ENCODE data around the gene HOATZ.

HOATZ gene

DNA sequence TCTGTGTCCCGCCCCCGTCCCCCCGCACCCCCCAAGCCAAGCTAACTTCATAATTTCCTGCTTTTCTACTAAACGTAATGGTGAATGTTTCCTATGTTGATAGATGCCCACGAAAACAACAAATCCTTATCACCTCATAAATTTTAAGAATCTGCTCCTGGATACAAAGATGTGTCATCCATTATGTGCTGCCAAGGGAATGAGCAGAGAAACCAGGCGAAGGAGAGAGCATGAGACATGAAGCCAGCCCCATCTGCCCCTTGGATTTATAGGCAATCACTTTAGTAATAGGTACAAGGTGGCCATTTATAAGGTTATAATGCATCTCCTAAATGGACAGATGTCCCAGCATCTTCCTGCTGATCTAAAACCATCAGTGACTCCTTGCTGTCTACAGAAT, 56.2 kb downstream of the HOATZ start:
- no peak for DNase-seq
- H3K9me3 Mint-ChIP-seq = no peaks in the 10 kb centered on the region
- H3K4me1 Mint-ChIP-seq = peaks cover 0 to 2% of the 10 kb centered on the region in 2 donors
- H3K36me3 Mint-ChIP-seq = no peaks in the 10 kb centered on the region
- H3K27me3 Mint-ChIP-seq = peaks cover 0 to 7% of the 10 kb centered on the region in 2 donors
- H3K27ac Mint-ChIP-seq = no peak overlapping the region
- ATAC-seq (replicated peaks) = no peak
- H3K4me3 Mint-ChIP-seq = no peak overlapping the region

DNA sequence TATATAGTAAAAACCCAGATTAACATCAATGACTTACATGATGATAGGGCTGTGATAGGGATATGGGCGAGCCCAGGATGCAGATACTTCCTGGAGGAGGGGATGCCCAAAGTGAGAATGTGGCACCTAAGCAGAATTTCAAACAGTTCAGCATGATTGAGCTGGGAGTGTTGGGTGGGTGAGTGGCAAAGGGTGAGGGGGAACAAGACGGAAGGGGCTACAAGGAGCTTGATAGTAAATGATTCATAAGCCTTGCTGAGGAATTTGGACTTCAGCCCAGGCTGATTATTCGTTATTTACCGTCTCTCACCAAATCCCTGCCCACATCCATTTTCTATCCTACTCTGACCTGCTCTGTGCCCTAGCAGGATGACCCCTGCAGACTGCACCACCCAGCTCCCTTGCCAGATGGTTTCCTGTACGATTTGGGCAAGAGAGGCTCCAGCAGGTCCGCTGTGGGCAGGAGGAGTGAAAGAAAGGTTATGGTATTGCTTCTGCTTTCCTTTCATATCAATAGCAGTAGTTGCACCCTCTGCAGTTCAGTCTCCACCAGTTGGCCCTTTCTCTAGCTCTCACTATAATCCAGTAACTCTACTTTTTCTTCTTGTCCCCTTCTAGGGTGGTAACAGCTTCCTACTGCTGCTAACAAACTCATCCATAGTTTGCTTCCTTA, 57.4 kb downstream of the HOATZ start:
- no peak for DNase-seq
- H3K9me3 Mint-ChIP-seq = no peaks in the 10 kb centered on the region
- H3K27ac Mint-ChIP-seq = no peak overlapping the region
- ATAC-seq (replicated peaks) = peak; percentile 23 to 33
- peaks cover 0 to 2% of the 10 kb centered on the region in 2 donors for H3K4me1 Mint-ChIP-seq
- H3K4me3 Mint-ChIP-seq = no peak overlapping the region
- H3K27me3 Mint-ChIP-seq = peaks cover 0 to 7% of the 10 kb centered on the region in 2 donors
- H3K36me3 Mint-ChIP-seq = no peaks in the 10 kb centered on the region

DNA sequence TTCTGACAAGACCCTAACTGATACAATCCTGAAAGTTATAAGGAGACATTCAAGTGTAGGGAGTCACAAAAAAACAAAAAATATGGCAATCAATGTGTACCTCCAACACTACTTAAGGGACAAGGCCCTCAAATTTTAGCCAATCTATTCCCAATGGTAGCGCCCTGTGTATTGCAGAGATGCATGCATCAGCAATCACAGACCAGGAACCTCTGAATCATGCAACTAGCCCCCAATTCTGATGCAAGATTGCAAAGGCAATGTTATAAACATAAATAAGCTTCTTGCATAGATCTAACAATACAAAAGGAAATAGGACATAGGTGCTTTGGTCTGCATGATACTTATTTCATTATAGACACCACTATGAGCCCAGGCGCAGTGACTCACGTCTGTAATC, 58.0 kb downstream of the HOATZ start:
- H3K27ac Mint-ChIP-seq = no peak overlapping the region
- H3K4me3 Mint-ChIP-seq = no peak overlapping the region
- peaks cover 0 to 2% of the 10 kb centered on the region in 2 donors for H3K4me1 Mint-ChIP-seq
- DNase-seq (no peak), ATAC-seq (replicated peaks) (no peak)
- no peaks in the 10 kb centered on the region for H3K36me3 Mint-ChIP-seq
- no peaks in the 10 kb centered on the region for H3K9me3 Mint-ChIP-seq
- H3K27me3 Mint-ChIP-seq = peaks cover 0 to 7% of the 10 kb centered on the region in 2 donors

DNA sequence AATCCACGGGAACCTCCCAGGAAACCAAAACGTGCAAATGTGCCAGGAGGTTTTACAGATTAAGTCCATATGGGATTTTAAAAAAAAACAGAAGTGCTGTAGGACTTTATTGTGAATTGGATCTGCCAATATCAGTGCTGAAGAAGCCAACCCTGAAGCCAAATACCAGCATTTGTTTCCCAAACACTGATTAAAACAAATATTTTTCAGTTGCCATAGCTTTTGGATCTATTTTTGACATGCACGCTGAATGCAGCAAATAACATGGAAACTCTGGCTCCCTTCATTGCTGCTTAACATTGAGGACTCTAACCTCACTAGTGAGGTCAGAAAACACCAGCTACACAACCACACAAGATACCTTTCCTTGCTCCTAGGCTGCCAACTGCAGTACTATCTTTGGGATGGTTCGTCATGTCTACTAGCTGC, 59.3 kb downstream of the HOATZ start:
- no peak overlapping the region for H3K4me3 Mint-ChIP-seq
- H3K4me1 Mint-ChIP-seq = peaks cover 0 to 2% of the 10 kb centered on the region in 2 donors
- ATAC-seq (replicated peaks) = no peak
- H3K9me3 Mint-ChIP-seq = no peaks in the 10 kb centered on the region
- peaks cover 0 to 7% of the 10 kb centered on the region in 2 donors for H3K27me3 Mint-ChIP-seq
- no peak for DNase-seq
- H3K27ac Mint-ChIP-seq = no peak overlapping the region
- no peaks in the 10 kb centered on the region for H3K36me3 Mint-ChIP-seq

DNA sequence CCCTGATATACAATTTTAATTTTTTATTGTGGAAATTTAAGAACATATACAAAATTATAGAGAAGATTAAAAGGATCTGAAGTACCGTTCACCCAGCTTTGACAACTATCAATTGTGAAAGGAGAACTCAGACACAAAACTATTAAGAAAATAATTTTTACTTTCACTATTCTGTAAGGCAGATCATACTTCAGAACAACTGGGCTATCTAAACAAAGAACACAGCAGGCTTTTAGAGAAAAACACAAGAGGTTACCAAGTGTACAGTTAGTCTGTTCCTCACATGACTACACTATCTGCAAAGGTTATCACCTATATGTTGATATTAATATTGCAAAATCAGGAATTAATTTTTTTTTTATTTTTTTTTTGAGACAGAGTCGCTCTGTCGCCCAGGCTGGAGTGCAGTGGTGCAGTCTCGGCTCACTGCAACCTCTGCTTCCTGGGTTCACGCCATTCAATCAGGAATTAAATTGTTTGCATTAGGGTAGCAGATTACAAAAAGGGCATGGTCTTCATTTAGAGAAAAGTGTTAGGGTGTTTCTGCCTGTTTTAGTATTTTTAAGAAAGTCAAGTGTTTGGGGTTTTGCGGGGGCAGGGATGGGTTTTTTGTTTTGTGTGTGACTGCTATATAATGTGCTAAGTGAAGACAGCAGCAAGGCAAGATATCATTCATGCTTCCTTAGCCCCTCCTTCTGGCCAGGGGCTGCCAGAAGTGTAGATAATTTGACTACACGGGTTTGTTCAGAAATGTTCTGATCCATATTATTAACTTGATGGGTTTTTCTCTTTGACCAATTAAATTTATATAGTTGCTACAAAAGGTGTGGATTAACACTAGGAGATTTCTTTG, 60.0 kb downstream of the HOATZ start:
- Mint-ChIP-seq H3K4me1 (peaks cover 0 to 2% of the 10 kb centered on the region in 2 donors), H3K27ac (no peak overlapping the region), H3K4me3 (peak overlapping the region; percentile 53 to 56), H3K36me3 (no peaks in the 10 kb centered on the region), H3K27me3 (peaks cover 0 to 7% of the 10 kb centered on the region in 2 donors), H3K9me3 (no peaks in the 10 kb centered on the region)
- ATAC-seq (replicated peaks) = no peak
- no peak for DNase-seq

DNA sequence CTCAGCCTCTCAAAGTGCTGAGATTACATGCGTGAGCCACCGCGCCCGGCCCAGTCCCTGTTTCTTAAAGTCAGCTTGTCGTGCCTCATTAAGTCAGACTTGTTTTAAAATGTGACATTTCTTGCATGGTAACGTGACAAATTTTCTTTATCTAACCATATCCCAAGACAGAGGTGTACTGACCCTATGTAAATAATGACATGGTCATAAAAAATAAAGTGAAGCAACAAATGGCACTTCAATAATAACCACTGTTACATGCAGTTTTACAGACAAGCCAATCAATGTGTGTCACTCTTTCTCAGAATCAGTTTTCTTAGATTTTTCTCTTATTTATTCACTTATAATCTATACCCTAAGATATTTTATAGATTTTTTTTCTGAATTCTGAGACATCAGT, 61.2 kb downstream of the HOATZ start:
- ATAC-seq (replicated peaks) (no peak), DNase-seq (no peak)
- Mint-ChIP-seq H3K27ac (no peak overlapping the region), H3K9me3 (no peaks in the 10 kb centered on the region), H3K27me3 (peaks cover 0 to 7% of the 10 kb centered on the region in 2 donors), H3K4me3 (no peak overlapping the region), H3K4me1 (peaks cover 0 to 2% of the 10 kb centered on the region in 2 donors), H3K36me3 (no peaks in the 10 kb centered on the region)

DNA sequence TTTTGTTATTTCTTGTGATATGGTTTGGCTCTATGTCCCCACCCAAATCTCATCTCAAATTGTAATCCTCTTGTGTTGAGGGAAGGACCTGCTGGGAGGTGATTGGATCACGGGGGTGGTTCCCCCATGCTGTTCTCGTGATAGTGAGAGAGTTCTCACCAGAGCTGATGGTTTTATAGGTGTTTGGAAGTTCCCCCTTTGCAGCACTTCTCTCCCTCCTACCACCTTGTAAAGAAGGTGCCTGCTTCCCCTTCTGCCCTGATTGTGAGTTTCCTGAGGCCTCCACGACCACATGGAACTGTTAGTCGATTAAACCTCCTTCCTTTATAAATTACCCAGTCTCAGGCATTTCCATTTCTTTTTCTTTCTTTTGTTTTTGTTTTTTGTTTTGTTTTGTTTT, 63.2 kb downstream of the HOATZ start:
- Mint-ChIP-seq H3K36me3 (no peaks in the 10 kb centered on the region), H3K9me3 (no peaks in the 10 kb centered on the region), H3K27me3 (no peaks in the 10 kb centered on the region), H3K4me1 (peaks cover 0 to 2% of the 10 kb centered on the region in 2 donors), H3K4me3 (no peak overlapping the region), H3K27ac (no peak overlapping the region)
- ATAC-seq (replicated peaks) (no peak), DNase-seq (no peak)

DNA sequence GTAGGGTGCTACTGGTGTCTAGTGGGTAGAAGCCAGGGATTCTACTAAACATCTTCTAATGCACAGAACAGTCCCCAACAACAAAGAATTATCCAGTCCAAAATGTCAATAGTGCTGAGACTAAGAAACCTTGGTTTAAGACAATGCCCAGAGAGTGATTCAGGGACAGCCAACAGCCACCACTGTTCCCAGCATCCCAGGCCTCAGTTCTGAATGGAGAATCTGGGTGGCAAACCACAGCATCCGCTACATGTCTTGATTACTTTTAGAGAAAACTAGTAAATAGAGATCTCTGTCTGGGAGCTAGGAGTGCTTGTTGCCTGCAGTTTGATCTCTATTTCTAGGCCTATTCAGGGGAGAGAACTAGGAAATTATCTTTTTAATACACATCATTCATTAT, 66.8 kb downstream of the HOATZ start:
- Mint-ChIP-seq H3K9me3 (no peaks in the 10 kb centered on the region), H3K27ac (no peak overlapping the region), H3K36me3 (no peaks in the 10 kb centered on the region), H3K27me3 (no peaks in the 10 kb centered on the region), H3K4me3 (no peak overlapping the region), H3K4me1 (peaks cover 3 to 12% of the 10 kb centered on the region in 2 donors)
- ATAC-seq (replicated peaks) (no peak), DNase-seq (no peak)

DNA sequence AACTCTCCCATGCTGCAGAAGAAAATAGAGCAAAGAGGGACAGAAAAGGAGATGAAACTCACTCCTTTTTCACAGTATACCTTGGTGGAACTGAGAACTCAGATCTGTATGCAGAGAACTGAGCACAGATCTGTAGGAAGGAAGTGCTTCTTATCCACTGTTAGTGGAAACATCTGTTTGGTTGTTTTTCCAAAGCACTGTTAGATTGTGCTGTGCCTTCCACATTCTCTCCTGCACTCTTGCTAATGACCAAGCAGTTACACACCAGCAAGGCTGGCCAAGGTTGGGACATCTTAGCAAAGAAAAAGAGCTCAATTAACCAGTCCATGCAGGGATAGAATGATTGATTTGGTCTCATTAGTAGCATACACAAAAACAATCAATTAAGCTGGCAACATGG, 67.6 kb downstream of the HOATZ start:
- H3K4me1 Mint-ChIP-seq = peaks cover 6 to 15% of the 10 kb centered on the region in 2 donors
- H3K27ac Mint-ChIP-seq = no peak overlapping the region
- H3K27me3 Mint-ChIP-seq = no peaks in the 10 kb centered on the region
- no peaks in the 10 kb centered on the region for H3K9me3 Mint-ChIP-seq
- ATAC-seq (replicated peaks) (no peak), DNase-seq (no peak)
- no peak overlapping the region for H3K4me3 Mint-ChIP-seq
- H3K36me3 Mint-ChIP-seq = no peaks in the 10 kb centered on the region

DNA sequence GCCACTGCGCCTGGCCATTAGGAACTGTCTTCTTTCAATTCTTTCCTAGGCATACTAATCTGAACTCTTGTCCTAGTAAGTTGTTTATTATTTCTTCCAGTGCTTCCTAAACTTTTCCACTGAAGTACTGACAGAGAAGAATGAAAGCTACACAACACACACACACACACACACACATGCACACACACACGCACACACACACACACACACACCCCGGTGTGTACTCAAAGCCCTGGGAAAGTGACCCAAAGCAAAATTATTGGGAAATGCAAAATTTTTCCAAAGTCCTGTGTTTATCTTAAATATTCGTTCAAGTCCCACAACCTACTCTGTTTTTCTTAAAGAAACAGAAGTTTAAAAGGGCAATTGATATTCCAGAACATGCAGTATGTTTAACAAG, 68.3 kb downstream of the HOATZ start:
- no peaks in the 10 kb centered on the region for H3K9me3 Mint-ChIP-seq
- H3K36me3 Mint-ChIP-seq = no peaks in the 10 kb centered on the region
- H3K4me1 Mint-ChIP-seq = peaks cover 6 to 15% of the 10 kb centered on the region in 2 donors
- no peak overlapping the region for H3K4me3 Mint-ChIP-seq
- H3K27ac Mint-ChIP-seq = no peak overlapping the region
- no peaks in the 10 kb centered on the region for H3K27me3 Mint-ChIP-seq
- no peak for DNase-seq
- no peak for ATAC-seq (replicated peaks)

DNA sequence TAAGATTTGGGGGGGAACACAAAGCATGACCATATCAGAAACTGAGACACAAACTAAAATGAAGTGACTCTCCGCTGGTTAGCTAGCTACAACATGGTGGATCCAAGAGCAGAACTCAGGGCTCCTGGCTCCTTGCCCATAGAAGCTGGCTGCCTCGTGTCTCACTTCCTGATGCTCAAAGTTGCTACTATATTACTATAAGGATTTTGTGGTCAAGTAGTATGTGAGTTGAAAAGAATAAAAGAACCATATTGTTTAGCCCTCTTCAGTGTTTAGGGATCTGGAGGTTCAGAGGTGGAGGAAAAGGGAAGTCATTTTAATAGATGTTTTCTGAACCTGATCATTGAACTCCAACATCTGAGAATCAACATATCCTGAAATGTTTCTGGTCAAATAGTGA, 70.8 kb downstream of the HOATZ start:
- H3K27me3 Mint-ChIP-seq = no peaks in the 10 kb centered on the region
- peaks cover 6 to 15% of the 10 kb centered on the region in 2 donors for H3K4me1 Mint-ChIP-seq
- no peak overlapping the region for H3K4me3 Mint-ChIP-seq
- H3K27ac Mint-ChIP-seq = no peak overlapping the region
- no peaks in the 10 kb centered on the region for H3K36me3 Mint-ChIP-seq
- no peaks in the 10 kb centered on the region for H3K9me3 Mint-ChIP-seq
- peak; percentile 51 to 66 for ATAC-seq (replicated peaks)
- DNase-seq = no peak

DNA sequence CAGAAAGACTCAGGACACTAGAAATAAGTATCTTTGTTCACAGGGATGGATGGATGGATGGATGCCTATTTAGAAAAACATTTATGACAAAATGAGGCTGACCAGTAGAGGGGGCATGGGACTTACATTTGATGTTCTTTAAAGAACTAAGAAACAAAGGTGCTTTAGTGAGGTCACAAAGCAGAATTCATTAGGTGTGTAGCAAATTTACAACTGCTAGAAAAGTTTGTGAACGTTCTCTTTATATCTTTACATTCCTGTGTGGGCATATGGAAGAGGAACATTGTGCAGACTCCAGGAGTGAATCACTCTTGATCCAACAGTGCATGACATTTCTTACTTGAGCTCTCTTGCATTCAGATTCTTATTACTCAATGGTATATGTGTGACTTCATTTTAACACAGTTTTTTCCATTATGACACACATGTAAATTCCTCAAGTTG, 71.8 kb downstream of the HOATZ start:
- H3K36me3 Mint-ChIP-seq = no peaks in the 10 kb centered on the region
- DNase-seq (no peak), ATAC-seq (replicated peaks) (peak; percentile 60 to 76)
- H3K9me3 Mint-ChIP-seq = no peaks in the 10 kb centered on the region
- no peak overlapping the region for H3K27ac Mint-ChIP-seq
- H3K27me3 Mint-ChIP-seq = no peaks in the 10 kb centered on the region
- H3K4me3 Mint-ChIP-seq = no peak overlapping the region
- H3K4me1 Mint-ChIP-seq = peaks cover 6 to 15% of the 10 kb centered on the region in 2 donors
